ENCODE results near the gene CSNK1E. TPM values are rescaled to one million over a fixed set of nuclear protein-coding genes. Genes with fewer than 3 reads are reported as not detected.
A peak's percentile ranks its signal among the peaks of the same experiment; 100 is the strongest.

The CSNK1E gene
- total and polyA plus RNA-seq, 10 of the 15 experiments (the other 5 are each of a cell fraction or from before 2014, with no cell fraction given) = 5.9 to 107 (median 64.9) TPM

DNA sequence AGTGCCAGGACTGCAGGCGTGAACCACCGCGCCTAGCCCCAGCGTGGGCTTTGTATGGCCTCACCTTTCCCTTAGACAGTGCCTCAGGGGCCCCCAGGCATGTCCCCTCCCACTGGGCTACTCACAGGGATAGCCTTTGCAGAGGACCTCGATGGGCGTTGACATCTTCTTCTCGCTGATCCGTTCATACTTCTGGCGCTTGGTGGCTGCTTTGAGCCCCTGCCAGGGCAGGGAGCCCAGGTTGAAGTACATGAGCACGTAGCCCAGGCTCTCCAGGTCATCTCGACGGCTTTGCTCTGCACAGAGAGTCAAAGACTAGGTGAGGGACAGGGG is 17.5 kb downstream of the CSNK1E start:
- no peak for ATAC-seq
- TF ChIP-seq POLR2AphosphoS5 (IDR thresholded peaks at IDR 0.05; ENCODE audit: low read length) = 0 out of 2 replicates have a peak, but pooled peaks have one; percentile 37
- no peak for TF ChIP-seq SREBF2 (IDR thresholded peaks at IDR 0.05; ENCODE audit: low read length)
- no peak for TF ChIP-seq YBX1 (IDR thresholded peaks at IDR 0.05)
- no peak for TF ChIP-seq KDM1A (IDR thresholded peaks at IDR 0.05; ENCODE audit: borderline replicate concordance)
- in situ Hi-C loops (cut with MboI) = no loop called here
- Histone ChIP-seq H3K4me2 (ENCODE audit: control insufficient read depth, insufficient read depth) (no peak overlapping the region), H3K36me3 (ENCODE audit: control insufficient read depth in 2 of 2, insufficient read depth in 2 of 2, low read length in 1 of 2) (peaks cover 35 to 63% of the 10 kb centered on the region in 2 experiments), H3K9ac (ENCODE audit: control insufficient read depth, insufficient read depth, low read length) (no peak overlapping the region), H4K20me1 (ENCODE audit: control insufficient read depth, insufficient read depth) (no peaks in the 10 kb centered on the region), H3K27ac (ENCODE audit: control insufficient read depth, insufficient read depth) (no peak overlapping the region), H3K9me3 (replicated peaks; ENCODE audit: control insufficient read depth, insufficient read depth, low read length) (no peaks in the 10 kb centered on the region), H2AFZ (ENCODE audit: control insufficient read depth, low read depth, low read length) (no peak overlapping the region), H3K79me2 (ENCODE audit: control insufficient read depth, insufficient read depth, low read length) (peaks cover 18% of the 10 kb centered on the region), H3K4me3 (no peak overlapping the region), H3K27me3 (replicated peaks in 1 of 2; ENCODE audit: control insufficient read depth in 2 of 2, insufficient read depth in 2 of 2, low read length in 1 of 2) (no peaks in the 10 kb centered on the region), H3K4me1 (ENCODE audit: control insufficient read depth, insufficient read depth, low read length) (peaks cover 13% of the 10 kb centered on the region)
- intact Hi-C loops (cut with micrococcal nuclease; ENCODE audit: unreplicated experiment) = loop anchor here (10.0 kb wide), 1 partner anchor 275 kb away; the partner anchor contains the start of gene DMC1
- 96% methylated on average over 12 of the region's 12 CpGs for WGBS (ENCODE audit: insufficient coverage, insufficient replicate concordance, low lambda C conversion rate, missing lambda C conversion rate)
- ChIA-PET POLR2A (no interaction called here), RAD21 (ENCODE audit: unreplicated experiment) (interaction anchor here (0.6 kb wide), 1 partner anchor 153 kb away, joined by 5 read pairs; no protein-coding TSS in a partner anchor), CTCF (interaction anchor here (1.0 kb wide), 1 partner anchor 374 kb away, joined by 3 read pairs; no protein-coding TSS in a partner anchor), SMC1A (ENCODE audit: uncharacterized antibody, unreplicated experiment) (no interaction called here)
- no TSS peak for BruUV-seq (replicated peaks)
- no peak for FAIRE-seq
- no peak for DNase-seq (ENCODE audit: low read depth, low spot score)

DNA sequence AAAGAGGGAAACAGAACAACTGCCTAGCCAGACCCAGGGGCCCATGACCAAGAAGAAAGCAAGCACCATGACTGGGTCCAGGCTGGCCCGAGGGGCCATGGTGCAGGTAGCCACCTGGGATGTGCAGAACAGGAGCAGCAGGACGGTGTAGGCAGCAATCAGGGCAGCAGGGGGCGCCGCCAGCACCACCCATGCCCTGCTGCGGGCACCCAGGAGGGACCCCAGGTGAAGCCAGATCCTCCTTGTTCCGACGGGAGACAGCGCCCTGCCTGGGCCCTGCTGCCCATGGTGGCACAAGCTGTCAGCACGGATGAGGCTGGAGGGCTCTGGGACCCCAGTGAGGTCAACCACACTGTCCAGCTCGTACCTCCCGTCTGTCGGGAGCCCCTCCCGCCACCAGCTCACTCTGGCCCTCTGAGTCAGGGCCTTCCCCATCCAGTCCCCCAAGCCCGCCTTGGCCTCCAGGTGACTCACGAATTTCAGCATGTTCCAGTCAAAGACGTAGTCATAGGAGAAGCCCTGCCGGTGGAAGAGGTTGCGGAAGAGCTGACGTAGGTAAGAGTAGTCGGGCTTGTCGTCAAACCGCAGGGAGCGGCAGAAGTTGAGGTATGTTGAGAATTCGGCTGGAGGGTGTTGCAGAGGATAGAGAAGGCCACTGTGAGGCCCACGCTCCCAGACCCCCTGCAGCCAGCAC is 18.8 kb downstream of the CSNK1E start:
- ChIA-PET CTCF (interaction anchor here (0.6 to 1.6 kb wide), 9 partner anchors 10 to 383 kb away, joined by 3 to 5 read pairs (median 3); partner anchors contain the start of genes CSNK1E and TOMM22), RAD21 (ENCODE audit: unreplicated experiment) (no interaction called here), SMC1A (ENCODE audit: uncharacterized antibody, unreplicated experiment) (interaction anchor here (1.0 kb wide), 1 partner anchor 52 kb away, joined by 3 read pairs; no protein-coding TSS in a partner anchor), POLR2A (interaction anchor here (0.6 kb wide), 1 partner anchor 272 kb away, joined by 3 read pairs; the partner anchor contains the start of gene DMC1)
- Histone ChIP-seq H3K27me3 (replicated peaks in 1 of 2; ENCODE audit: control insufficient read depth in 2 of 2, insufficient read depth in 2 of 2, low read length in 1 of 2) (no peaks in the 10 kb centered on the region), H3K9me3 (replicated peaks; ENCODE audit: control insufficient read depth, insufficient read depth, low read length) (no peaks in the 10 kb centered on the region), H2AFZ (ENCODE audit: control insufficient read depth, low read depth, low read length) (no peak overlapping the region), H3K27ac (ENCODE audit: control insufficient read depth, insufficient read depth) (no peak overlapping the region), H4K20me1 (ENCODE audit: control insufficient read depth, insufficient read depth) (no peaks in the 10 kb centered on the region), H3K4me2 (ENCODE audit: control insufficient read depth, insufficient read depth) (no peak overlapping the region), H3K4me1 (ENCODE audit: control insufficient read depth, insufficient read depth, low read length) (0 out of 2 replicates have a peak, but pooled peaks cover under 1% of the 10 kb centered on the region), H3K4me3 (no peak overlapping the region), H3K79me2 (ENCODE audit: control insufficient read depth, insufficient read depth, low read length) (peaks cover 5% of the 10 kb centered on the region), H3K9ac (ENCODE audit: control insufficient read depth, insufficient read depth, low read length) (no peak overlapping the region), H3K36me3 (ENCODE audit: control insufficient read depth in 2 of 2, insufficient read depth in 2 of 2, low read length in 1 of 2) (peaks cover 31 to 63% of the 10 kb centered on the region in 2 experiments)
- in situ Hi-C loops (cut with MboI) = no loop called here
- DNase-seq (ENCODE audit: low read depth, low spot score) (no peak), ATAC-seq (peak; percentile 85), FAIRE-seq (no peak)
- intact Hi-C loops (cut with micrococcal nuclease; ENCODE audit: unreplicated experiment) = loop anchor here (10.0 kb wide), 1 partner anchor 276 kb away; the partner anchor contains the start of gene DMC1
- WGBS (ENCODE audit: insufficient coverage, insufficient replicate concordance, low lambda C conversion rate, missing lambda C conversion rate) = 82% methylated on average over 25 of the region's 25 CpGs
- BruUV-seq (replicated peaks) = no TSS peak
- no peak for TF ChIP-seq ZZZ3 (IDR thresholded peaks at IDR 0.05; ENCODE audit: control insufficient read depth, insufficient read length, low read depth)
- TF ChIP-seq, protein P1, sequence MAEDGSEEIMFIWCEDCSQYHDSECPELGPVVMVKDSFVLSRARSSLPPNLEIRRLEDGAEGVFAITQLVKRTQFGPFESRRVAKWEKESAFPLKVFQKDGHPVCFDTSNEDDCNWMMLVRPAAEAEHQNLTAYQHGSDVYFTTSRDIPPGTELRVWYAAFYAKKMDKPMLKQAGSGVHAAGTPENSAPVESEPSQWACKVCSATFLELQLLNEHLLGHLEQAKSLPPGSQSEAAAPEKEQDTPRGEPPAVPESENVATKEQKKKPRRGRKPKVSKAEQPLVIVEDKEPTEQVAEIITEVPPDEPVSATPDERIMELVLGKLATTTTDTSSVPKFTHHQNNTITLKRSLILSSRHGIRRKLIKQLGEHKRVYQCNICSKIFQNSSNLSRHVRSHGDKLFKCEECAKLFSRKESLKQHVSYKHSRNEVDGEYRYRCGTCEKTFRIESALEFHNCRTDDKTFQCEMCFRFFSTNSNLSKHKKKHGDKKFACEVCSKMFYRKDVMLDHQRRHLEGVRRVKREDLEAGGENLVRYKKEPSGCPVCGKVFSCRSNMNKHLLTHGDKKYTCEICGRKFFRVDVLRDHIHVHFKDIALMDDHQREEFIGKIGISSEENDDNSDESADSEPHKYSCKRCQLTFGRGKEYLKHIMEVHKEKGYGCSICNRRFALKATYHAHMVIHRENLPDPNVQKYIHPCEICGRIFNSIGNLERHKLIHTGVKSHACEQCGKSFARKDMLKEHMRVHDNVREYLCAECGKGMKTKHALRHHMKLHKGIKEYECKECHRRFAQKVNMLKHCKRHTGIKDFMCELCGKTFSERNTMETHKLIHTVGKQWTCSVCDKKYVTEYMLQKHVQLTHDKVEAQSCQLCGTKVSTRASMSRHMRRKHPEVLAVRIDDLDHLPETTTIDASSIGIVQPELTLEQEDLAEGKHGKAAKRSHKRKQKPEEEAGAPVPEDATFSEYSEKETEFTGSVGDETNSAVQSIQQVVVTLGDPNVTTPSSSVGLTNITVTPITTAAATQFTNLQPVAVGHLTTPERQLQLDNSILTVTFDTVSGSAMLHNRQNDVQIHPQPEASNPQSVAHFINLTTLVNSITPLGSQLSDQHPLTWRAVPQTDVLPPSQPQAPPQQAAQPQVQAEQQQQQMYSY (CRISPR knock-in tag; IDR thresholded peaks at IDR 0.05) = no peak
- TF ChIP-seq, protein P2, sequence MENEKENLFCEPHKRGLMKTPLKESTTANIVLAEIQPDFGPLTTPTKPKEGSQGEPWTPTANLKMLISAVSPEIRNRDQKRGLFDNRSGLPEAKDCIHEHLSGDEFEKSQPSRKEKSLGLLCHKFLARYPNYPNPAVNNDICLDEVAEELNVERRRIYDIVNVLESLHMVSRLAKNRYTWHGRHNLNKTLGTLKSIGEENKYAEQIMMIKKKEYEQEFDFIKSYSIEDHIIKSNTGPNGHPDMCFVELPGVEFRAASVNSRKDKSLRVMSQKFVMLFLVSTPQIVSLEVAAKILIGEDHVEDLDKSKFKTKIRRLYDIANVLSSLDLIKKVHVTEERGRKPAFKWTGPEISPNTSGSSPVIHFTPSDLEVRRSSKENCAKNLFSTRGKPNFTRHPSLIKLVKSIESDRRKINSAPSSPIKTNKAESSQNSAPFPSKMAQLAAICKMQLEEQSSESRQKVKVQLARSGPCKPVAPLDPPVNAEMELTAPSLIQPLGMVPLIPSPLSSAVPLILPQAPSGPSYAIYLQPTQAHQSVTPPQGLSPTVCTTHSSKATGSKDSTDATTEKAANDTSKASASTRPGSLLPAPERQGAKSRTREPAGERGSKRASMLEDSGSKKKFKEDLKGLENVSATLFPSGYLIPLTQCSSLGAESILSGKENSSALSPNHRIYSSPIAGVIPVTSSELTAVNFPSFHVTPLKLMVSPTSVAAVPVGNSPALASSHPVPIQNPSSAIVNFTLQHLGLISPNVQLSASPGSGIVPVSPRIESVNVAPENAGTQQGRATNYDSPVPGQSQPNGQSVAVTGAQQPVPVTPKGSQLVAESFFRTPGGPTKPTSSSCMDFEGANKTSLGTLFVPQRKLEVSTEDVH (IDR thresholded peaks at IDR 0.05; ENCODE audit: low read depth, partially characterized antibody) = no peak
- TF ChIP-seq PAX8 (IDR thresholded peaks at IDR 0.05) = no peak
- TF ChIP-seq POLR2A (IDR thresholded peaks at IDR 0.05; ENCODE audit: low read depth, low read length) = peak; percentile 59
- no peak for TF ChIP-seq WRNIP1 (IDR thresholded peaks at IDR 0.05; ENCODE audit: borderline replicate concordance, low read depth, low read length)
